GM21529 (cell line): ENCODE results near the gene PRKX.
"Not testable (repeated sequence)": the region's sequence is repeated elsewhere in the genome, so short reads cannot be mapped to it uniquely, and the experiment has no call there.

Experiments used
- ATAC-seq: cut with Tn5 transposase; IDR thresholded peaks from one replicate; pipeline ENCODE4 v1.9.1; 2021; ENCODE audit not compliant: unreplicated experiment

The PRKX gene

DNA sequence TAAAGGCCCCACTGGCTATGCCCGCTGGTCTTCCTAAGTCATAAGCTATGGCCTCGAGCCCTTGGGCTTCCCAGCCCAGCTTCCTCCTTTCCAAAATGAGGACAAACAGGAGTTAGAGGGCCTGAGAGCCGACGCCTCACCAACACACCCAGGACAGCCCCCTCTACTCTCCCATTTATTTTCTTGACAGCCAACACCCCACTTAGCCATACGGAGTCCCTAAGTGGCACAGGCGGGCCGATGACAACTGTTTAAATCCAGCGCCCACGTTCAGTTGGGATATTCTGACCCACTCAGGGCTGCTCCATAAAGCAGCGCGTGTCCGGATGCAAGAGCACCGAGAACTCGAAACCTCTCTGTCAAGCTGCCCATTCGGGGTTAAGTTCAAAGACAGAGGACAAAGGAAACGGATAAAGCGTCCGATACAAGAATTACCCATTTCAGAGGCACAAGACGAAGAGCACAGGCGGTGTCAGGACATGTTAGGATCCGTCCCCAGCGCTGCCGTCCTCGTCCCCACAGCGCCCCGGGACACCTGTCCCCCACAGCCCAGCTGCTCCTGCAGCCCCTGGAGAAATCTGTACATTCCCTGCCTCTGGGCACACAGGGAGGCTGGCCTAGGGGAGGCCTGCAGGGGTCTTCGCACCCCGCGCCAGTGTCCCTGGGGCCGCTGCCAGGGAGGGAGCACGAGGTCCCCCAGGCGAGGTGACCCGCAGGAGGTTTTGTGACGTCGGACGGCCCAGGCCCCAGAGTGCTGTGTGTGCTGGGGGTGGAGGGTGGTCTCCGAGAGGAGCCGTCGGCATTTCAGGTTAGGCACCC lies 1.2 kb downstream of the PRKX start:
- ATAC-seq: peak; percentile 14

DNA sequence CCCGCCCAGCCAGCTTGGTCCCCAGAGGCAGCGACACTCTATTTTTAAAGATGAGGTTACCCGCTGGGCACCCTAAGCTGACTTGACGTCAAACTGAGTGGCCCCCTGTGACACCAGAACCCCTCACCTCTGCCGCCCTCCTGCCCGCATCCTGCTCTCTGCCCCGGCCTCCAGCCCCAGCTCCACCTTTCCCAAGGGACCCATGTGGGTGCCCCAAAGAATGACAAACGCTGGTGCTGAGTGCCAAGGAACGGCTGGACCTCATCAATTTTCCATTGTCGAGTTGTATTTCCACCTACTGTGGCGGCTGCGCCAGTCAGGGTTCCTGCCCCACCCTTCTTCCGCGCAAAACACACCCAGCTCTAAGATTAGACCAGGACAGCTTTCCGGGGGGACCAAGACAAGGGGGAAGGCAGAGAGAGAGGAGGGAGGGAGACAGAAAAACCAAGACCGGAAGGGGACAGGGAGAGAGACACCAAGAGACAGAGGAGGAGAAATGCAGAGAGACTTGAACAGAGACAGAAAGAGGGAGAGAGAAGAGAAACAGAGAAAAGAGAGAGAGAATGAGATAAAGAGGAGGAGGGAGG lies 2.0 kb downstream of the PRKX start:
- ATAC-seq: peak; percentile 10

DNA sequence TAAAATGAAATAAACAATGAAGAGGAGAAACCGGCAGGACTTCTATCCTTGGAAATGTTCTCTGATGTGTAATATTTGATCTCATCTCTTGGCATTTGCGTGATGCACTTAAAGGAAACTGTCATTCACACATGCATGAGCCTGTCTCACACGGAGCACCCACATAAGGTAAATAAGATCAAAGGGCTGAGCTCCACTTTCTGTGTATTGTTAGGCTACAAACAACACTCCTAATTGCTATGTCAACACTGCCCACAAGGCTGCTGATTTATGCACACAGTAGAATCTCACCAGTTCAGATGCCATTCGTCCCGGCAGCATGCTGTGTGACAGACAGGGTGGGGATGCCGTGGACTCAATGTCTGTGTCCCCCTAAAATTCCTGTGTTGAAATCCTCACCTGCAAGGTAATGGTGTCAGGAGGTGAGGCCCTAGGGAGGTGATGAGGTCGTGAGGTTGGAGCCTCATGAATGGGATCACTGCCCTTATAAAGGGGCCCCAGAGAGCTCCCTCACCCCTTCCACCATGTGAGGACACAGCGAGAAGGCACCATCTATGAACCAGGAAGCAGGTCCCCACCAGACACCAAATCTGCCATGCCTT lies 5.7 kb downstream of the PRKX start:
- not testable (repeated sequence) for ATAC-seq

DNA sequence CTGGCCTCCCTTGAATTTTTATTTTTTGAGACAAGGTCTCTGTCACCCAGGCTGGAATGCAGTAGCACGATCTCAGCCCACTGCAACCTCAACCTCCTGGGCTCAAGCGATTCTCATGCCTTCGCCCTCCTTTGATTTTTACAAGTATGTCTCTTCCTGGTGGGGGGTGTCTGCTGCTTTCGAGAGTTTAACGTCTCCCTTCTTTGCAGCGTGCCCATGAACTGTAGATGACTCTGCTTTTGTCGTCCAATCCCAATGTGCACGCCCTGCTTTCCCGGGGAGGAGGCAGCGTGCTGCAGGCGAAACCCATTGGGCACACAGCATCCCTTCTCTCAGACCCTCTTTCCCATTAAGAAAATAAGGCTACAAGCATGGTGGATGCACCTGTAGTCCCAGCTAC lies 7.0 kb downstream of the PRKX start:
- ATAC-seq: no peak

DNA sequence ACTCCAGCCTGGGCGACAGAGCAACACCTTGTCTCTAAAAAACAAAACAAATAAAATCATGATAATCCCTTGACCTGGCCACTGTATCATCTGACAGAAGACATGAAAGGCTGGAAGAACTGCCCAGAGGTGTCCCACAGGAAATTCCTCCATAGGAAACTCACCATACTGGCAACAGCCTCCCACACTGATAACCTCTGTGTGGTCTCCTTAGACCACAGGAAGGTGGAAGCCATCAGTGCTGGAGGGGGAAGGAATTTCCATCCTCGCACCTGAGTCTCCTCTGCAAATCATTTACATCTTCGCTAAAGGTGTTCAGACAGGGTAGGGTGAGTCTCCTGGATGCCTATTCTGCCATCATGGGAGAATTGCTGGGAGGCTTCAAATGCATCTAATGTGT lies 10.2 kb downstream of the PRKX start:
- ATAC-seq: not testable (repeated sequence)

DNA sequence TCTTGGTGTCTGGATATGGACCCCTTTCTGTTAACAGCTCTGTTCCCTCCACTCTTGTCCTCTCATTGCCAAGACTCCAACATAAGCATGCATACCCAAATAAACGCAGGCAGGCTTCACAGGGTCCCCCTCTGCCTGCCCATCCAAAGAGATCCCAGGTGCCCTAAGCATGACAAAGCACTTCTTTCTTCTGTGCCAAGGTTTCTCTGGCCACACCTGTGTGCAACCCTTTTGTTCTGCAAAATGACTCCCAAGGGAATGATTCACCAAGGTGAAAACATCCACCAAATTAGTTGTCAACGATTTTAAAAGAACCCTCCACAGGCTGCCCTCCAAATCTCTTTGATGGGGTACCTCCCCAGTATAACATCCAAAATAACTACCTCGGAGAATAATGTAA lies 11.4 kb downstream of the PRKX start:
- not testable (repeated sequence) for ATAC-seq

DNA sequence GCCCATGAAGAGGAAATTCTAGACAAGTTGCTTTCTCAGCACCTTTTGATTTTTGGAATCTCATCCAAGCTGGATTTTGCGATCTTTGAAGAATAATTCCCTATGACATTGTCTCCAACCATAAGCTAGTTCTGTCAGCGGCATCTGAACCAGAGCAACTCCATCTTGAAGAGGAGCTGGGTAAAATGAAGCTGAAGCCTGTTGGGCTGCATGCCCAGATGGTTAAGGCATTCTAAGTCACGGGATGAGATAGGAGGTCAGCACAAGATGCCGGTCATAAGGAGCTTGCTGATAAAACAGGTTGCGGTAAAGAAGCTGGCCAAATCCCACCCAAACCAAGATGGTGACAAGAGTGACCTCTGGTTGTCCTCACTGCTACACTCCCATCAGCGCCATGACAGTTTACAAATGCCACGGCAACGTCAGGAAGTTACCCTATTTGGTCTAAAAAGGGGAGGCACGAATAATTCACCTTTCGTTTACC lies 12.0 kb downstream of the PRKX start:
- not testable (repeated sequence) for ATAC-seq

DNA sequence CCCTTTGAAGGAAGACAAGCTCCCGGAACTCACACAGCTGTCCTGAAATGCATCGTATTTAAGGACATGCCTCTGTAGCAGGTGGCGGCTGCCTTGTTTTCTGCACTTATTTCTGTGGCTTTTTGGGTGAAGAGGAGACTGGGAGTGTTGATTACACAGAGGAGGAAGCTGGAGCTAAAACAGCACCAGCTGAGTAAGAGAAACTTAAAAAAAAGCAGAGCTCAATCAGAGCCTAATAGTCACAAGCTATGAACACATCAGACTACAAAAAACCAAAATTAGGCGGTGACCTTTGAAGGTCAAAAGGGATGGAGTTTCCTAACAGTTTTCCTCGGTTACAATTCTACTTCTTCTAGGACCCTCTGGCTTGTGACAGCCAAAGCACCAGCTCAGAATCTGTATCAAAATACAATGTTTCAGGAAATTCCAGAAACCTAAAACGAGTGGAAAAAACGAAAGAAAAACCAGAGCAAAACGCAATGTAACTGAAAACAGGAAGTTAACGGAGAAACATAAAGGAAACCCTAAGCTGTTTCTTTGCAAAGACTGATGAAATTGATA lies 13.5 kb downstream of the PRKX start:
- peak; percentile 61 for ATAC-seq

DNA sequence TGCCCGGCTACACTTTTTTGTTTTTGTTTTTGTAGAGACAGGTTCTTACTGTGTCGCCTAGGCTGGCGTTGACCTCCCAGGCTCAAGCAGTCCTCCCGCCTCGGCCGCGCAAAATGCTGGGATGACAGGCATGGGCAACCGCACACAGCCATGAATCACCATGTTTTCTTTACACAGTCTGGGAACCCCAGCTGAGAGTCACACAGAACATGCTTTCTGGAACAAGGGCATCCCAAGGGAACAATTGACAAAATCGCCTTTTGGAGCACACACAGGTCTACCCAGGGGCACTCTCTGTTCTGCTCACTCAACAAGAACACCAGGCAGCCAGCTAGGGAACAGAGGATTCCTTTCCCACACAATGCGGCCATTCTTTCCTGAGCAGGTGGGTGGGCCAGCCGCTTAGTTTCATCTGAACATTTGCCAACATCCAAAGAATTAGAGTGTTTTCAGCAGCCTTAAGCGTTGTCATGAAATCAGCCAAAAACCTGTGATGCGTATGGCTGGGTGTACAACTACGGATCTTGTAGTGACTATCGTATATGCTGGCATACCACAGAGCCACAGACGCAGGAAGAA lies 15.7 kb downstream of the PRKX start:
- no peak for ATAC-seq

DNA sequence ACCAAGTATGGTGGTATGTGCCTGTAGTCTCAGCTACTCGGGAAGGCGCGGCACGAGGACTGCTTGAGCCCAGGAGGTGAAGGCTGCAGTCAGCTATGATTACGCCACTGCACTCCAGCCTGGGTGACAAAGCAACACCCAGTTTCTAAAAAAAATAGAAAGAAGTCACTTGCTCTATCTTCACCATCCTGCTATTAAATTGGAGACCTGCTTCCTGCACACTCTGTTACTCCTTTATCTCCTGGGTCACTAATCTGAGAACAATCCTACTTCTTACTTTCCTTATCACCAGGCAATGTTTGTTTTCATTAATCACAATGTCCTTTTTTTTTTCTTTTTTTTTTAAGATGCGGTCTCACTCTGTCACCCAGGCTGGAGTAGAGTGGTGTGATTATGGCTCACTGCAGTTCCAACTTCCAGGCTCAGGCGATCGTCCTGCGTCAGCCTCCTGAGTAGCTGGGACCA lies 16.2 kb downstream of the PRKX start:
- no peak for ATAC-seq

DNA sequence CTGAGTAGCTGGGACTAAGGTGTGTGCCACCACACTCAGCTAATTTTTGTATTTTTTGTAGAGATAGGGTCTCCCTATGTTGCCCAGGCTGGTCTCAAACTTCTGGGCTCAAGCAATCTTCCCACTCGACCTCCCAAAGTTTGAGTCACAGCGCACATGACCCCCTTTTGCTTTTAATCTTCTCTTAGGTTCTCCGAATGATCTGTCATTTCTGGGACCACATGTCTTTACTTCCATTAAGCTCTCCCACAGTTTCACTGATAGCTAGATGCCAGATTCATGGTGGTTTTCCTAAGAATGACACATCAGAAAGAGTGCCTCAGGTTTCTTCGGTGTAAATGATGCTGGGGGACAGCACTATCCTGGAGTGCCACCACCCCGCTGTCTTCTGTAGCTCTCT lies 17.9 kb downstream of the PRKX start:
- no peak for ATAC-seq

DNA sequence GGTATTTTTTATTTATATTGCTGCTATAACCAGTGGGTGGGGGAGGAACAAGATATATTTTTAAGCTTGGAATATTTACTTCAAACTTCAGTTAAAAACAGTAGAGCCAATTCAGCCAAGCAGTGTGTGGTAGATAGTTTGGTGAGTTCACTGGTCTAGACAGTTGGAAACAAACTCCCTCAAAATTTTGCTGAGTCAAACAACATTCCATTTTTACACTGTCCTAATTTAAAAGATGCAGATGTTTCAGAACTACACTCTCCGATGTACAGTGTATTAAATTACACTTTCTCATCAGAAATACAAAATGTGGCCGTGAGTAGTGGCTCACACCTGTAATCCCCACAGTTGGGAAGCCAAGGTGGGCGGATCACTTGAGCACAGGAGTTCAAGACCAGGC lies 23.3 kb downstream of the PRKX start:
- ATAC-seq: no peak

DNA sequence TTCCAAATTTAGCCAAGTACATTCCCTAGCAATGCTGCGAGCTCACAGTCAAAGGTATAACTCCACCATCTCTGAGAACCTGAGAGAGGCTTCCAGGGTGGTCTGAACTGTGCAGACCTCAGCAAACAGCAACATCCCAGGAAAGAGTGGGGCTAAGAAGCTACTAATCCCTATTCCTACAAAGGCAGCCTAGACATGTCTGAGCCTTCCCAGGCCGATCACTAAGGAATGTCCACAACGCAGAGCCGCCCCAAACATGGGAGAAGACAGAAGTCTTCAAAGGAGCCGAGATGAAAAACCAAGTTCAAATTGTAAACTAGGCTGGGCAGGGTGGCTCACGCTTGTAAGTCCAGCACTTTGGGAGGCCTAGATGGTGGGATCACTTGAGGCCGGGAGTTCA lies 30.2 kb downstream of the PRKX start:
- ATAC-seq: not testable (repeated sequence)

DNA sequence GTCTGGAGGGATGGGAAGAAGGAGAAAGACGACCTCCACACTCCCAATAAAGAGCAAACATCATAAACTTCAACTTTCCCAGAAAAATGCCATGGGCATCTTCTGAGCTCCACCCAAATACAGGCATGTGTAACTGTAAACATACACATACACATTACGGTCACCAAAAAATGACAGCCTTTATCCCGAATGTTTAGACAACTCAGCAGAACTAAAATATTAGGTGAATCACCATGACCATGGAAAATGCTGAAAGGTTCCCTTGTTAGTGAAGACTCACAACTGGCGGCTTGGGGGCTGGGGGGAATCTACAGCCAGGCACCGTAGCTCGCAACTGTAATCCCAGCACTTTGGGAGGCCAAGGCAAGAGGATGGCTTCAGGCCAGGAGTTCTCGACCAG lies 33.0 kb downstream of the PRKX start:
- no peak for ATAC-seq

DNA sequence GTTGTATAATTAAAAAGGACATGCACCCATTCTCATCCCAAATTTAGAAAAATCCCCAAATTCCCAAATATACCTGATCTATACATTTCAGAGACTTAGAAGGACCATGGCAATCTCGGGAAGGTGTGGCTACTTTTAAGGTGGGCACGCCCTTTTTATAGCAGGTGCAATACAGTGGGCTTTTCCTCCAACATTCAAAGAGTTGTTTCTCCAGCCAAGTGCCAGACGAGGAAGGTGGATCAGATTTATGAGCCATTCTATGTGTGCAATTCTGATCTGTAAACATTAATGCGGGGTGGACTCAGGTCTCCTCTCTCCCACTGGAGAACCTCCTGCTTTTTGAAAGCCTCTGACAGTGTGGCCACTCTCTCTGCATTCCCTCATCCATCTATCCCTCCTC lies 33.8 kb downstream of the PRKX start:
- ATAC-seq: no peak

DNA sequence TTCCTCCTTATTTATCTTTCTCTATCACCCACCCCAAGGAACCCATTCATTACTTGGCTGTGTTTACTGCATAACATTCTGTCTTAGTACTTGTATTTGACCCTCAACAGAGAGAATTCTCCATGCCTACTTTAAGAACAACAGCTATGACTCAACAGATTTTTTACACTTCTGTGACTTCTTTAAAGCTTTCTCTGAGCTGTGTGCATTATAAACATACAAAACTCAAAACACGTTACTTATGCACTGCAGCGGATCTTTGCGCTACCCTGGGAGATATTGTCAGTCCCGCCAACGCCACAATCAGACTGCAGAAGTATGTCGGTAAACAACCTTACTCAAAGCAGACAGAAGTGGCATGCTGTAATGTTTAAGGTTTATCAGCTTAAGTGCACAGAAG lies 35.1 kb downstream of the PRKX start:
- no peak for ATAC-seq

DNA sequence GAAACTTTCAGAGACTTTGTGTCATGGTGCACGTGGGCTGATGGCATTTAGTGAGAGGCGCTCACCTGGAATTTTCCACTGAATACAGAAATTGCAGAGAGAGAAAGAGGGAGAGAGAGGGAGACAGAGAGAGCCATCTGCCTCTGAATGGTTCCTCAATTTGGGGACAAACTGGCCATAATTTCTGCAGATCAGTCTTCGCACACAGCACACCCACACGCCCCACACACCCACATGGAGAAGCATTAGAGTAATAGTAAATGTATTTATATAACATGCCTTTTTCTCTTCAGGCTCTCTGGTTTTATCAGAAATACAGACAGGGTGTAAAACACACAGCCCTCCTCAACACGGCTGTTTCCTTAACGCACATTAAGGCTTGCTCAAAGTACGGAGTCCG lies 38.6 kb downstream of the PRKX start:
- ATAC-seq: no peak

DNA sequence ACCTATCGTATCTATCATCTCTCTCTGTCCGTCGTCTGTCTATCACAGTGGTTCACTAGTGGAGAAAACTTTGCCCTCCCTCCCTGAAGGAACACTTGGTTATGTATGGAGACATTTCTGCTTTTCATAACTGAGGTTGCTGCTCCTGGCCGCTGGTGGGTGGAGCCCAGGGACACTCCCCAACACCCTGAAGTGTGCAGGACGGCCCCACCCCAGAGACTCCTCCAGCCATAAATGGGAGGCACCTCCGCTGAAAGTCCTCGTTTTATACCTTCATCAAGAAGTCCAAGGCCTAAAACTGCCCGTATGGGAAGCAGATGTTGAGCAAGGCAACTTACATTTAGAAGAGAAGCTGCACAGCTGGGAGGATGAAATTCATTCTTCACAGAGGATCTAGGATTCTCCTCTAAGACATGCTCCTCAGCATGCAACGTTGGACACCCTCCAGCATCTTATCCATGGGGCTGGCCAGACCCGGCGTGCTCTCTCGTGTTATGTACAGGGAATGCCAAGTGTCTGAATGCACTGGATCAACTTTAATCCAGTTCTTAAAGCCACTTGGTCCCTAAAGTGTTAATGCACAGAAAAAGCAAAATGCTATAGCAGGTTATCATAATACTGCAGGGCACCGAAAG lies 43.5 kb downstream of the PRKX start:
- no peak for ATAC-seq

DNA sequence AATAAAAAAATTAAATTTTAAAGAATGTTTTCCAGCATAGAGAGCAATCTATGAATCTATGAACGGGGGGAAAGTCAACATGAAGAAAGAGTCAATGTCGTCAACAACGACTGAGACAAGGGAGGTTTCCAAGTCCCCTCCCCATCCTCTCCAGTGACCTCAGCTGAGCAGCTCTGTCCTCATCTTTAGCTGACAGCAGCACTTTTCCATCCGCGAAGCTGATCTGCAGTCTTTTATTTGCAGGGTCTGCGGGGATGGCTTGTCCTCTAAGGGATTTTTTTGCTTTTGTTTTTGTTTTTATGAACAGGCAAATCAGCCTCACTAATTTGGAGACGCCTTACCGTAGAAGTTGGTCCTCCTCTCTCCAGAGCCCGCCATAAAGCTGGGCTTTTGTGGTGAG lies 46.5 kb downstream of the PRKX start:
- no peak for ATAC-seq

DNA sequence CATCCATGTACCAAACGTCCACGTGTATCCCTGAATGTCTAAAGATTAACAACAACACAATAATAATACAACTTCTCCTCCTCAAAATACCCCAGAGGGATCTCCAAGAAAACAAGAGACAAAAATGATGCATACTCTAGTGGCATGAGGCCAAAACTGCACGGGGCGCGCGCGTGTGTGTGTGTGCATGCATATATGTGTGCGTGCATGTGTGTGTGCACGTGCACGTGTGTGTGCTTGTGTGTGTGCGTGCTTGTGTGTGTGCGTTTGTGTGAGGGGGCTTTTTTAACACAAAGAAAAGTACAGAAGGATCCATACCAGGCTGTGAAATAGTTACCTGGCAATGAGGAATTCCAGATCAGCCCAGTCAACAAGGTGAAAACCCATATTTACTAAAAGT lies 48.5 kb downstream of the PRKX start:
- ATAC-seq: no peak
